Fibroblast of lung (primary cell): Measurements from ENCODE around the gene RUFY1. TPM values are rescaled to one million over a fixed set of nuclear protein-coding genes. Genes with fewer than 3 reads are reported as not detected.
A peak's percentile ranks its signal among the peaks of the same experiment; 100 is the strongest.

Experiments used
- DNase-seq, 2 donors: peaks; one replicate each; pipeline versions ENCODE4 v3.0.0 to v3.0.0-alpha.2; 2010; ENCODE audit warnings: low read depth in 2 of 2
- H2AFZ ChIP-seq: 2 replicates; pipeline ENCODE4 v1.5.1; 2012; ENCODE audit warnings: low read length, control low read depth, inconsistent platforms
- H3K27ac ChIP-seq: 2 replicates; pipeline ENCODE4 v1.5.1; 2011; ENCODE audit warnings: low read length, control low read depth; ENCODE audit not compliant: insufficient read depth
- H3K27me3 ChIP-seq: 2 replicates; pipeline ENCODE4 v1.5.1; 2011; ENCODE audit warnings: mild to moderate bottlenecking, low read length; ENCODE audit not compliant: control insufficient read depth, insufficient read depth
- H3K36me3 ChIP-seq: 2 replicates; pipeline ENCODE4 v1.5.1; 2011; ENCODE audit warnings: low read length; ENCODE audit not compliant: control insufficient read depth, insufficient read depth
- H3K4me1 ChIP-seq: 2 replicates; pipeline ENCODE4 v1.5.1; 2011; ENCODE audit warnings: low read length; ENCODE audit not compliant: control insufficient read depth, insufficient read depth; ENCODE audit errors: extremely low read depth
- H3K4me2 ChIP-seq: 2 replicates; pipeline ENCODE4 v1.5.1; 2011; ENCODE audit warnings: low read length, control low read depth; ENCODE audit not compliant: insufficient read depth; ENCODE audit errors: extremely low read depth
- H3K4me3 ChIP-seq, 4 experiments: fragments of 200-600 bp in 1 of 4; sonication (generic) in 1 of 4; replicated peaks in 1 of 4; 2 replicates each; pipeline ENCODE4 v1.5.1; 2011 to 2016; ENCODE audit warnings: low read length in 4 of 4, low read depth in 3 of 4, mild to moderate bottlenecking in 3 of 4, control low read depth in 2 of 4, inconsistent platforms in 1 of 4, mixed read lengths in 1 of 4; ENCODE audit not compliant: insufficient read depth in 1 of 4; ENCODE audit errors: control extremely low read depth in 1 of 4
- H3K79me2 ChIP-seq: 2 replicates; pipeline ENCODE4 v1.5.1; 2012; ENCODE audit warnings: mild to moderate bottlenecking, low read length, inconsistent platforms; ENCODE audit not compliant: control insufficient read depth, insufficient read depth
- H3K9ac ChIP-seq: 2 replicates; pipeline ENCODE4 v1.5.1; 2011; ENCODE audit warnings: mild to moderate bottlenecking, low read length, control low read depth; ENCODE audit not compliant: insufficient read depth
- H3K9me3 ChIP-seq: 2 replicates; pipeline ENCODE4 v1.5.1; 2012; ENCODE audit warnings: low read depth, low read length; ENCODE audit not compliant: control insufficient read depth, insufficient read depth
- H4K20me1 ChIP-seq: 2 replicates; pipeline ENCODE4 v1.5.1; 2011; ENCODE audit warnings: low read length; ENCODE audit not compliant: control insufficient read depth, insufficient read depth; ENCODE audit errors: extremely low read depth
- CTCF ChIP-seq, 2 donors: IDR thresholded peaks in 1 of 2; conservative IDR thresholded peaks in 1 of 2; 1 replicate in 1 of 2; 2 replicates in 1 of 2; pipeline ENCODE4 v1.5.1; 2011 to 2012; ENCODE audit warnings: low read length in 2 of 2, control low read depth in 1 of 2, inconsistent platforms in 1 of 2, low read depth in 1 of 2, mild to moderate bottlenecking in 1 of 2
- EZH2 ChIP-seq: IDR thresholded peaks from 2 replicates; pipeline ENCODE4 v1.5.1; 2012; ENCODE audit warnings: low read length, control low read depth, mild to moderate bottlenecking; ENCODE audit errors: missing control alignments
- polyA plus RNA-seq, 2 donors: library from polyadenylated mRNA; depleted of rRNA in 1 of 2; stranded (reverse) in 1 of 2; unstranded in 1 of 2; fragments of >200 nt; gene quantifications; 2 replicates each; pipeline ENCODE4 v1.2.1, GENCODE V29; 2011 to 2012; ENCODE audit warnings: missing spikeins in 1 of 2
- total RNA-seq: library from RNA; depleted of rRNA; stranded (reverse); fragments of >200 nt; gene quantifications from 2 replicates; pipeline ENCODE4 v1.2.1, GENCODE V29; 2014

The RUFY1 gene
- total and polyA plus RNA-seq, 2 donors (not counting 1 experiment from before 2014, with no cell fraction given): 32.8 to 77.8 TPM

GRCh38 chr5:179607160-179607931, 57.0 kb downstream of the RUFY1 start:
- Histone ChIP-seq H3K4me2 (no peak overlapping the region), H3K79me2 (peaks cover 9% of the 10 kb centered on the region), H4K20me1 (no peaks in the 10 kb centered on the region), H3K4me1 (peaks cover under 1% of the 10 kb centered on the region), H3K27me3 (no peaks in the 10 kb centered on the region), H3K9ac (no peak overlapping the region), H3K36me3 (peaks cover 32% of the 10 kb centered on the region), H3K4me3 (no peak overlapping the region), H3K9me3 (no peaks in the 10 kb centered on the region), H2AFZ (no peak overlapping the region), H3K27ac (no peak overlapping the region)
- DNase-seq: no peak
- no peak for TF ChIP-seq CTCF (conservative IDR thresholded peaks at IDR 0.05 in 1 of 2, IDR thresholded peaks at IDR 0.05 in 1 of 2; ENCODE audit: low read depth in 1 of 2, low read length in 2 of 2)
- no peak for TF ChIP-seq EZH2

- H3K4me3 ChIP-seq: no peak overlapping the region
- H3K27me3 ChIP-seq: no peaks in the 10 kb centered on the region
- DNase-seq: peak in 1 of 2 donors; percentile 39
- no peak overlapping the region for H3K4me2 ChIP-seq
- H3K9me3 ChIP-seq: no peaks in the 10 kb centered on the region
- H3K4me1 ChIP-seq: peaks cover 2% of the 10 kb centered on the region
- TF ChIP-seq CTCF (conservative IDR thresholded peaks at IDR 0.05 in 1 of 2, IDR thresholded peaks at IDR 0.05 in 1 of 2; ENCODE audit: low read depth in 1 of 2, low read length in 2 of 2) (no peak), EZH2 (no peak)
- peaks cover 15% of the 10 kb centered on the region for H3K79me2 ChIP-seq
- H3K27ac ChIP-seq: no peak overlapping the region
- peaks cover 36% of the 10 kb centered on the region for H3K36me3 ChIP-seq
- no peak overlapping the region for H2AFZ ChIP-seq
- H3K9ac ChIP-seq: no peak overlapping the region
- H4K20me1 ChIP-seq: no peaks in the 10 kb centered on the region
These were observed 57.8 kb downstream of the RUFY1 start for GRCh38 chr5:179608131-179608581.

GRCh38 chr5:179609834-179610108, 59.4 kb downstream of the RUFY1 start:
- Histone ChIP-seq H3K9me3 (no peaks in the 10 kb centered on the region), H3K36me3 (peaks cover 42% of the 10 kb centered on the region), H3K79me2 (peaks cover 26% of the 10 kb centered on the region), H3K27me3 (no peaks in the 10 kb centered on the region), H3K4me1 (peaks cover 2% of the 10 kb centered on the region), H3K4me2 (no peak overlapping the region), H2AFZ (no peak overlapping the region), H3K27ac (no peak overlapping the region), H3K4me3 (no peak overlapping the region), H4K20me1 (no peaks in the 10 kb centered on the region), H3K9ac (no peak overlapping the region)
- DNase-seq: no peak
- TF ChIP-seq EZH2: no peak
- TF ChIP-seq CTCF (conservative IDR thresholded peaks at IDR 0.05 in 1 of 2, IDR thresholded peaks at IDR 0.05 in 1 of 2; ENCODE audit: low read depth in 1 of 2, low read length in 2 of 2): no peak
